OCI-LY7 (cell line): Measurements from ENCODE around the gene SRPK2.

Experiments
- CTCF ChIP-seq: fragments of 200-600 bp; sonication (generic); conservative IDR thresholded peaks from 2 replicates; pipeline ENCODE4 v1.5.1; 2014; ENCODE audit warnings: mild to moderate bottlenecking, antibody characterized with exemption, low read length, moderate library complexity, mixed read lengths
- EZH2phosphoT487 ChIP-seq: fragments of 200-600 bp; sonication (generic); IDR thresholded peaks from 2 replicates; pipeline ENCODE4 v1.6.1; 2018; ENCODE audit warnings: low read depth, borderline replicate concordance, mild to moderate bottlenecking, mixed run types, antibody characterized with exemption, low read length, moderate library complexity, mixed read lengths

GRCh38 chr7:105377903-105378302 lies 10.8 kb downstream of the SRPK2 start:
- TF ChIP-seq CTCF (no peak), EZH2phosphoT487 (no peak)
